HG02852 (cell line): ENCODE data around the gene DEPDC5.

Experiments
- ATAC-seq: cut with Tn5 transposase; IDR thresholded peaks from one replicate; pipeline ENCODE4 v1.9.1; 2021; ENCODE audit warnings: mild to moderate bottlenecking, moderate library complexity; ENCODE audit not compliant: unreplicated experiment

The DEPDC5 gene

DNA sequence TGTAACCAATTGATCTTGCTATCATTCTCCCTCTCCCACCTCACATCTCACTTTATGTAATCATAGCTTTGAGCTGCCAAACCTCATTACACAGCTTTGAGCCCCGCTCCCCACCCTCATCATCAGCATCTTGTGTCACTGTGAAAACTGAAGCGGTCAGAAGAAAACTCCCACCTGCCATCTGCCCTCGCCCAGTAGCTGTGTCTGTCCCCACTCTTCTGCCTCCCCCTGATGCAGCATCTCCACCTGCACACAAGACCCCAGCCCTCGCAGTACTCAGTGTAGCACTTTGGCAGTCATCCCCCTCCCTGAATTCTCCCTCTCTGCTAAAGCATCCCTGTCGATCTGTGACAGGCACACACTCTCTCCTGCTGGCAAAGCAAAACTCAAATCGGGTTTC is 130.2 kb downstream of the DEPDC5 start:
- no peak for ATAC-seq

DNA sequence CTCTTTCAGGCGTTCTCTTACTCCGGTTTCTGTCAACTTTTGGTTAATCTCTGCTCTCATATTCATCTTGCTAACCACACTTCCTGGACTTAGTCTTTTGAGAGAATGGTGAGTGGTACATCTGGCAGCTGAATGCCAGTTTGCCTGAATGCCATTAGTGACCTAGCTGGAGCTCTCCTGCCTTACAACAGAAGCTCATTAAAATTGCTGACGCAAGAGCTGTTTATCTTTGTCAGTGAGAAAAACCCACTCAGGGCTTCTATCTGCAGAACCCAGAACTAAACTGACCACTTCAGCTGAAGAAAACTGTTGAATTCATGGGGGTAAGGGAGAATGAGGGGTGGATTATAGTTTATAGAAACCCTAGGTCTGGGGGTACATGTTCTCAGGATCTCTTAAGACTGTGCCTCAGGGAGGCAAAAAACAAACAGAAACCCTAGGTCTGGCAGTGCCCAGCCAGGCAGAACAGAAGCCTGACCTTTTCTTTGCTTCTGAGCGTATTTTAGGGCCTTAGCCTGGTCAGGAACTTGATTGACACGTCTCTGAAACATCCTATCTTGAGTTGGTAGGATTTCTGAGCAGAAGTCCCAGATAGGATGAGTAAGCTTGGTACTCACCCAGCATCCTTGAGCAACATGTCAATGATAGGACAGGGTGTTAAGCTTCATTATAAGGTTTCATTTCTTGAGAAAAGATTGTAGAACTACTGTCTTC is 137.7 kb downstream of the DEPDC5 start:
- ATAC-seq: no peak

DNA sequence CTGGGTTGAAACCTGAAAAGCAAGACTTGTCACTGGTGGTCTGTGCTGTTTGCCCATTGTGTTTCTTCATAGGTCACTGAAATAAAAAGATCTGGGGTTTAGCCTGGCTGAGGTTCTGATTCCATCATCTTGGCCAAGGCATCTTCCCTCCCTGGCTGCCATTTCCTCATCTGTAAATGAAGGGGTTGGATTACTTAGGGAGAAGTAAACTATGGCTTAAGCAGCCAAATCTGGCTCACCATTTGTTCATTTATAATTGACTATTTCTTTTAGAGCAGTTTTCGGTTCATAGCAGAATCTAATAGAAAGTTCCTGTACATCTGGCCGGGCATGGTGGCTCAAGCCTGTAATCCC is 138.2 kb downstream of the DEPDC5 start:
- ATAC-seq: no peak

DNA sequence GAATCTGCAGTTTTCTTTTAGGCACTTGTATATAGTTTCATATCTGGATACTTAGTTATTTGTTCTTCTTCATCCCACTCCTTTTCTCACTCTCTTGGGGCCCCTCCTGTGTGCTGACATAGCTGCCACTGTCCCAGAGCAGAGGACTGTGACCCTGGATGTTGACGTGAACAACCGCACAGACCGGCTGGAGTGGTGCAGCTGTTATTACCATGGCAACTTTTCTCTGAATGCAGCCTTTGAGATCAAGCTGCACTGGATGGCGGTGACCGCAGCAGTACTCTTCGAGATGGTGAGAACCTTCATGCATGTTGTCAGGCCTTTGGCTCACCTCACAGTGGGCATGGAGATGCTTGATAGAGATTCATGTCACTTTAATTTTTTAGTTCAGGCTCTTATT is 139.6 kb downstream of the DEPDC5 start:
- no peak for ATAC-seq

DNA sequence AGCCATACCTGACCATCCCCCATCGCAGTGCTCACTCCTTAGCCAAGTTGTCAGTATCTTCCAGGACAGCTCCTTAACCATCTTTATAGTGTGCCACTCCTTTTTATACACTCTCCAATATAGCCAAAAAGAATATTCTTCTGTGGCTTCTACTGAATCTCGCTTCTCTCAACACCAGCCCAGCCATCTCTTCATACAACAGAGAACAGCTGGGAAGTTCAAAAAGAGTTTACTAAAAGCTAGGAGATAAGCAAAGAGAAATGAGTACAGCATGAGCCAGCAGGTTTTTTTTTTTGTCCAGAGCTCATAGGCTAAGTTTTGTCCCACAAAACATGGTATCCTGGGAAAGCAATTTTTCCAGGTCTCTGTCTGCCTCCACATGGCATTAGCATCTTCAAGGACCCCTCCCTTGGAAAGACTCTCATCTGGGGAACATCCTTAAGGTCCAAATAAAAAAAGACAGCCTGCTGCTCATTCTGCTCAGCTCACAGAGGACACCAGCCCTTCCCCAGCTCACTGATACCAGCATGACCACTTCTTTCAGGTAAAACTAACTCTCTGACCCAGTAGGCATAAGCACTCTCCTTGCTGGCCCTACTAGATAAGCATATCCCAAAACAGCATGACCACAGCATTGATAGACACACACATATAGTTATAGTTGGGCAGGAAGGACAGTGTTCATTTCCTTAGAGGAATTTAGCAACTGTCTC is 141.7 kb downstream of the DEPDC5 start:
- no peak for ATAC-seq

DNA sequence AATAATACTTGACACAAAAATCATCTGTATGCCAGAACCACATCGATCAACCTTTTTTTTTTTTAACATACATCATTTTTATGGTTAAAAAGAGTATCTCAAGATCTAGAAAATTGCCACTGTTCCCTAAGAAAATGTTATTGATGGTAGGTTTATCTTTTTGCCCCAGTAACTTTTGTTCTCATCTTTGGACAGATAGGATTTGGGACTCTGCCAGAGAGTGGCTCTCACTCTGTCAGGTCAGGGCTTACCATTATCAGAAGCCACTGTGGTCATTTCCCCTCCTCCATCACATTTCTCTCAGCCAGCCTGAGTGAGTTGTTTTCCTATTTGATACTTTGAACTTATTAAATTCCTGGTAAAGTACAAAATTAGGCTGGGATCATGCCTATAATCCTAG is 142.7 kb downstream of the DEPDC5 start:
- ATAC-seq: no peak

DNA sequence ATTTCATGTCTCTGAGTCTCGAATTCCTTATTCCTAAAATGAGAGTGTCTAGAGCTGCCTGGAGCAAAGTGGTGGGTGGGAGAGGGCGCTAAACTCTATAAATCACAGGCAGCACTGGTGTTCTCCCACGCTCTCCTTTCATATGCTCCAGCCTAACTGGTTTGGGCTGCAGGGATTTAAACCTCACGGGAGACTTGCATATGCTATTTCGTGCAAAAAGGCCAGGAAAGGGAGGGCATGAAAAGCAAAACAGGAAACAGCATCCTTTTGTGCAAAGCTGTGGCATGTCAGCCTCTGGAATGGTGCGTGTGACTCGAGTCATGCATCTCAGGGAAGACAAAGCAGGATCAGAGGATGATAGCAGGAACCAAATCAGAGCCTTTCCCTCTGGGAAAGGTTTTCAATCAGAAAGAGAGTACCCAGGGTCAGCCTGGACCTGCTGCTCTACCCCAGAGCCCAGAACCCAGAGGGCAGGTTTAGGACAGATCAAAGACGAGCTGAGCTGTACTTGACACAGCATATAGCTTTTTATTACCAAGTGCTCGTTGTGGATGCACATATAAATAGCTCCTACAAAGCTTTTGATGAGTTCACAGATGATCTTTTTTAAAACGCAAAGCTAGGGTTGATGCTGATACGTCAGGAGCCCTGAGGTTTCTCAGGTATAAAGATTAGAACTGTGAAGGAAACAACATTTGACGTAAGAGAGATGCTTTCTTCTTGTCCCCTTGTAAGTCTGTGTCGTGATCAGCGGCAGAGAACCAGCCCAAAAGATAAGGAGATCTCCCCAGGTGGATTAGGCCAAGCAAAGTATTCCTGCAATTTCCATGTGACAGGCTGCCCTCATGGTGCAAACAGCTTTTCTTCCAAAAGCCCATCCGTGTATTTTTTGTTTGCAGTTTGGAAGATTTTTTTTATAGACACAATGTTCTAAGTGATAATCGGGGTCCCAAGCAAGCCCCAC is 144.3 kb downstream of the DEPDC5 start:
- ATAC-seq: no peak

DNA sequence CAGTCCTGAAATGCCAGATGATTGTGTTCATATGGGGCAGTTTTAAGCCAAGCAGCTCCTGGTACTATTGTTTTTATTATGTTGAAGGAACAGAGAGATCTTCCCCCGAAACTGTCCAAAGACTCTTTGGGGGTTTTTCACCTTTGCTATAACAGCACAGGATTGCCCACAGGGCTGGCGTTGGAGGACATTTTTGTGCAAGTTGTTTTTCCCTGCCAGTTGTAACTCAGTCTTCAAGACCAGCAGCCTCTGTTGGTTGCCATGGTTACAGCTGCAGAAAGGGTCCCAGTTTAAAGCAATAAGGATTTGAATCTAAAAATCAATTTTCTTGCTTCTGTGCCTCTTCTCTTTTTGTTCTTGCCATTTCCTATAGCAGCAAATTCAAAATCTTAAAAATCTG is 145.1 kb downstream of the DEPDC5 start:
- ATAC-seq: no peak

DNA sequence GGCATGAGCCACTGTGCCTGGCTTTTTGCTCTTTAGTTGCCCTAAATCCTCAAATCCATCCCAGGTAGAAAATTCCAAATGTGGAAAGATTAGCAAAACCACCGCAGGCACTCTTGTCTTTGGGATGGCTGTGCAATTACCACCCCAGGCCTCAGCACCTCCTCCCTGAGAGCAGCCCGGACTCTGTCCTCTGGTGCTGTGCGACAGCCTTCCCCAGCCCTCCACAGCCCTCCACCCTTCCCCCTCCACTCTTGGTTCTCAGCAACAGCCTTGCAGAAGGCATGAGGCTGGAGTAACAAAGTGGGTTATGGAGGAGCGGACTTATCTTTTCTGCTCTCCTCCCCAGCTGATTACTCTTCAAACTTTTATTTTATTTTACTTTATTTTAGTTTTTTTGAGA is 145.8 kb downstream of the DEPDC5 start:
- ATAC-seq: no peak

DNA sequence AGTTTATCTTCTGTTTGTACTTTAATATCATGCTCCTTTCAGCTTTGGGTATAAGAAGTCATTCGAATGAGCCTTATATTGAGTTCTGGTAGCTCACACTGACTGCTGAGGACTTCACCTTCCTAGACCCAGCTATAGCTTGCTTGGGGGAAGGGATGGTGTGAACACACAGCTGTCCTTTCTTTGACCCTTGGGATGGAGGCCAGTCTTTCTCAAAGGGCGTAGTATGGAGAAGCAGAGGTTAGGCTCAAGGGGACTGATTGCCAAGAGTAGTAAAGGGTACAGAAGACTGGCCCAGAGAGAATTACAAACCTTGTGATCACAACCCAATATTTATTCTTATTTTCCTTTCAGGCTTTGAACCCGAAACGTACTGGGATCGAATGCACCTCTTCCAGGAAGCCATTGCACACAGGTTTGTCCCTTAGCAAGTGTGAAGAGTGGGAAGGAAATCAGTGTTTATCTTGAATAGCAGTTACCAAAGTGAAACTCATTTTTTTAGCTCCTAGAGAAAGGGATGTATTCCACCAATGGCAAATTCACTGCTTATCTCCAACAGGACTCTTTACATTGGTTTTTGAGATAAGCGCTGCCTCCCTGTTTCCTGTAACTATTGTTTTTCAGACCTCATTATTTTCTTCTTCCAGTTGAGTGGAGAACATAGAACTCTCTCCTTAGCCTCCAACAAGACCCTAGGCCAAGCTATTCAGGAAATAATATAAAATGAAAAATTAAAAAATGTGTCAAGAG is 147.7 kb downstream of the DEPDC5 start:
- ATAC-seq: no peak

DNA sequence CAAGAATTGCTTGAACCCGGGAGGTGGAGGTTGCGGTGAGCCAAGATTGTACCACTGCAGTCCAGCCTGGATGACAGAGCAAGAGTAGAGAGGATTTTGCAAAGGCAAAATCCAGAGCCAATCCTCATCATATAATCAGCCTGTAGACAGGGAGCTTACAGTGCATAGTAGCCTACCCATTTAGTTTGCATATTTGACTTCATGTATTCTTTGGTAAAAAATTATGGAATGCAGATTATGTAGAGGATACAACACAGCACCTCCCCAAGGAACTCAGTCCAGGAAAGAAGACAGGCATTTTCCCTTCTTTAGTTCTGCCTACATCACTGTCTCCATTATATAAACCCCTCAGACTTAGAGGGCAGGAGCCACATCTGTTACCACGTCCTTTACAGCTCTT is 150.8 kb downstream of the DEPDC5 start:
- no peak for ATAC-seq

DNA sequence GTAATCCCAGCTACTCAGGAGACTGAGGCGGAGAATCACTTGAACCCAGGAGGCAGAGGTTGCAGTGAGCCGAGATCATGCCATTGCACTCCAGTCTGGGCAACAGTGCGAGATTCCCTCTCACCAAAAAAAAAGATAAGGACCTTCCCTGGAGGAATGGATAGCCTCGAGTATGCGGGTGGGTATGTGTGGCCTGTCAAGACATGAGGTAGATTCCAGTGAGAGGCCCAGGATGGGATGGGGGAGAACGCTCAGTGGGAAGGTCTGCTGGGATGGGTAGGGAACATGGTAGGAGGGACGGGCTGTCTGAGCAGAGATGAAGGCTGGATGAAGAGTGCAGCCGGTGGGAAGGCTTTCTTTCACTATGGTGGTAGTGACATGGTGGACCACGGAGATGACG is 151.5 kb downstream of the DEPDC5 start:
- no peak for ATAC-seq

DNA sequence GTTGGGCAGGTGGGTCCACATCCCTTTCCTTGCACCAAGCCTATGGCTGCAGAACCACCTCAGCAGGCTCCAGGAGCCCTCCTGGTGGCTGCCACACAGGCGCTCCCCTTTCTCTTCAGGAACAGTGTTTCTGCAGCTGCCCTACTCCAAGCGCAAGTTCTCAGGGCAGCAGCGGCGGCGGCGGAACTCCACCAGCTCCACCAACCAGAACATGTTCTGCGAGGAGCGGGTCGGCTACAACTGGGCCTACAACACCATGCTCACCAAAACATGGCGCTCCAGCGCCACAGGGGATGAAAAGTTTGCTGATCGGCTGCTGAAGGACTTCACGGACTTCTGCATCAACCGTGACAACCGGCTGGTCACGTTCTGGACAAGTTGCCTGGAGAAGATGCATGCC is 152.3 kb downstream of the DEPDC5 start:
- ATAC-seq: no peak

DNA sequence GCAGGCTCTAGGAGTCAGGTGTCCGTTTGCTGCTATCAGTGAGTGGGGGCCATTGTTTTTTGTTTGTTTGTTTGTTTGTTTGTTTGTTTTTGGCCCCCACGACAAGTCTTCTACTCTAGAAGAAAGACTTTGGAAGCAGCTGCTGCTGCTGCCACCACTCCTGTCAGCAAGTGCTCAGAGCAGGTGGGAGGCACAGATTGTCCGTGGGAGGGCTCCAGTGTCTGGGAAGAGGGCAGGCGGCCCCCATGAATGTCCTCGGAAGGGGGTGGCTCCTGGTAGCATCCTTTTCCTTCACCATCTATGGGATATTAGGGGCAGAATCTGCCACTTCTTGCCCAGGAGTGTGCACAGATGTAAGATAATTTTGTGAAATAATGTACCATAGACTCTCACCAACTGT is 152.8 kb downstream of the DEPDC5 start:
- ATAC-seq: no peak

DNA sequence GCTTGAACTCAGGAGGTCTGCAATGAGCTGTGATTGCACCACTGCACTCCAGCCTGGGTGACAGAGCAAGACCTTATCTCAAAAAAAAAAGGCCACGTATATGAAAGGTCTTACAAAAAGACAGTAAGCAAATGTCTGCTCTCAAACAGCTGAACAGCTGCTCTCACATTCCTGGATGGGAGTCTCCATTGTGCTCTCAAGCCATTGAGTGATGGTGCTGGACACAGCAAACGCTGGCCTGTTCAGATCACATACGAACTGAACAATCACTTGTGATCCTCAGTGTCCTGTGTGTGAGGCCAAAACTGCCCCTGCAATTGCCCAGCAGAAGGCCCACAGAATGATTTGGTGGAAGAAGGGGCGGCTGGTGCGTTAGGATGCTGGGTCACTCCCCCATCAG is 156.2 kb downstream of the DEPDC5 start:
- ATAC-seq: no peak

DNA sequence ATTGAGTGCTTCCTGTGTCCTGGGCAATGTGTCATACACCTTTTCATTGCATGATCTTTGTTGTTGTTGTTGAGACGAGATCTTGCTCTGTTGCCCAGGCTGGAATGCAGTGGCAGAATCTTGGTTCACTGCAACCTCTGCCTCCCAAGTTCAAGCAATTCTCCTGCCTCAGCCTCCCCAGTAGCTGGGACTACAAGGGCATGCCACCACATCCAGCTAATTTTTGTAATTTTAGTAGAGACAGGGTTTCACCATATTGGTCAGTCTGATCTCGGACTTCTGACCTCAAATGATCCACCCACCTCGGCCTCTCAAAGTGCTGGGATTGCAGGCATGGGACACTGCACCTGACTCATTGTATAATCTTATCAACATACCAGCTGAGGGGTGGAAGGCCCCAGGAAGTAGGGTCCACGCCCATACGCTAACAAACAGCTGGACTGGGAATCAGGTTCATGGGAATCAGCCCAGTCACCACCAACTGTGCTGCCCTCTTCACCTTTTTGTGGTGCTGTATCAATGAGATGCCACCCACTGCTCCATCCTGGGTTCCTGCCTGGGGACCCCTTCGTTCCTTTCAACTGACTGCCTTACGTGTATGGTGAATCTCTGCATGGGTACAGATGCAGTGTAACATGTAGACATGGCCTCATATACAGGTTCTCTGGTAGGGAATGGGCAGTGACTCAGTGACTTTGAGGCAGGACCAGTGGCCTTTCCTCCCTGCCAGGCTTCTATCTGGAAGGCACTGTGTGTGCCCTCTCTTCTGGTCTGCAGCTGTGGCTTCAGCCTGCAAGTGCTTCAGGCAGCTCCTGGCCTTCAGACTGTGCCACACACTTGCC is 158.0 kb downstream of the DEPDC5 start:
- no peak for ATAC-seq

DNA sequence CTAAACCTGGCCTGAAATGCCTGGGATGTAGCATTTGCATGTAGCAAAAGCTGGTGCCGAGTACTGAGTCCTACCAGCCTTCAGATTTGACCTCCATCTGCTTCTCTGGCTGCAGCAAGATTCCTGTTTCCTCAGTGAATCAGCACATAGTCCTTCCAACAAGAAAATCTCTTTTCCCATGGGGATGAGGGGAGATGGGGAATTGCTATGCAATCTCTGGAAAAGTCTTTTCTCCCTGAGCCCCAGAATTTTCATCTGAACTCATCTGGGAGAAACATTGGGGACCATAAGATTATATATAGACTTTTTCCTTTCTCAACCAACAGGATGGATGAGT is 158.6 kb downstream of the DEPDC5 start:
- ATAC-seq: no peak

DNA sequence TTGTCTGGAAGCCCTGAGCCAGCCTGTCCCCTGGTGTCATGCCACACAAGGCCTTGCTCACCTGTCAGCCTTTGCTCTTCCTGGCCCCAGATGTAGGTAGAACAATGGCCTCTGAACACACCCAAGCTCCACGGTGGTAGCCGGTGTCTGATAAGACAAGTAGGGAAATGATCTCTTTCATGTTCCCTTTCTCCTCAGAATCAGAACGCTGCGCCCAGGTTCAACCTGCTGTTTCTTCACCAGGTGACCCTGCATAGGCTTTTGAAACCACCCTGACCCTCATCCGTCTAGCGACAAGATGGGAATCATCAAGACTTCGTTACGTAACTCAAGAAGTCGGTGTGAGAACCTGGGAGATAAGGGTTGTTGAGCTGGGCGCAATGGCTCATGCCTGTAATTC is 161.8 kb downstream of the DEPDC5 start:
- ATAC-seq: no peak

DNA sequence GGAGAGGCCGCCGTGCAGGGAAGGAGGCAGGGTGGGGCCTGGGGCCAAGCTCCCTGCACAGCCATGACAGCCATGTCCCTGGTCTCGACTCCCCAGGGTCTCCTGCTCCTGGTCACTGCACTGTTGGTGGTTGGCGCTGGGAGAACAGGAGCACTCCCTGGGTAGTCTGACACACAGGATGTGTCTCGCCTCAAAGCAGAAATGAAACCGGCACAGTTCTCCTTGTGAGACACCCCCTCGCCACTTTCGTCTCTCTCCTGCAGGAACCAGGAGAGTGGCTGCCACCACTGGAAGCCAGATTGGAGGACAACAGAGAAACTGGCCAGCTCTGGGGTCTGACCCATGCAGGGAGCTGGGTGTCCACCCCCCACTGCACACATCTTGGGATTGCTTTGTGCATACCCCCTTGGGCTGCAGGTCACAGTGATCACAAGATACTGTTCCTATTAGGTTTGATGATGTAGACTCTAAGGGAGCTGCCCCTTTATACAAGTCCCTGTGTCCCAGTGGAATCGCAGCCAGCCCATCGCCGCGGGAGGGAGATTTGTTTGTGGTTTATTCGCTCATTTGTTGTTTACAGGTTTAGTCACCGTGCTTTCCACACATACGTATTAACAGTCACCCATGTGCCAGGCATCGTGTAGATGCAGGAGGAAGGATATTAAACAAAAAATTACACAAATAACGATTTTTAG is 163.6 kb downstream of the DEPDC5 start:
- ATAC-seq: no peak

DNA sequence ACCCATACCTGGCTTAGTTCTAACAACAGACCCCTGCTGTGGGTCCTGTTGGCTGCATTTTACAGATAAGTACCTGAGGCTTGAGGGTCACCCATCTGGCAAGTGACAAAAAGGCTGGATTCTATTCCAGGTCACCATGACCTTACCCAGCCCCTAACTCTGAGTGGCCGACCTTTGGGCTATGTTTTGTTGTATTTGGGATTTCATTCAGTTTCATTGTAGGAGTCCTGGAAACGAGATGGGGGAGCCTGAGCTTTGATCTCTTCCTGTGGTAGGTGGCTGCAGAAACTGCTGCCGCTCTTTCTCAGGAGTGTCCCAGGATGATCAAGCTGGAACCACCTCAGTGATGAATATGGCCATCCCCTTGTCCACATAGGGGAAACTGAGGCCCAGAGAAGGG is 165.9 kb downstream of the DEPDC5 start:
- no peak for ATAC-seq
